Cerebellar nuclear complex (tissue), 1 donor: ENCODE measurements around the gene KIF26B.
"Not testable (repeated sequence)": the region's sequence is repeated elsewhere in the genome, so short reads cannot be mapped to it uniquely, and the experiment has no call there.

Experiments
- DNase-seq, 2 experiments: peaks; one replicate each; lab custom pipeline; 2025; lab: John Stamatoyannopoulos, UW

KIF26B gene

DNA sequence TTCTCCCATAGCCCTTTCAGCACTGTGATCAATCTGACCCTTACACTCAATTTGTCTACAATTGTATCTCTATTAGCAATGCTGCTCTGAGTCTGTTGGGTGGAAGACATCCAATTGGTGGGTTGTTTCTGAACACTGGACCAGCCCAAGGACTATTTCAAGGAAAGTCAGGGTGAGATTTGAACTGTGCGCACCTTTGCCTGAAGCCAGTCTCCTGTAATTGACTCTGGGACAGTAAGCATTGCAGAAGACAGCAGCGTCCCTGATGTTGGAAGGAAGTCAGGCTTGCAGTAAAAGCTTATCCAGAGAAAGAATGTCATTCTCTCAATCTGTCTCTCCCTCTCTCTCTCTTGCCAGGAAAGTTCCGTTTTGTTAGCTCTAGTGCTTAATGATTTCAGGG, 233.9 kb downstream of the KIF26B start:
- DNase-seq, result no peak

DNA sequence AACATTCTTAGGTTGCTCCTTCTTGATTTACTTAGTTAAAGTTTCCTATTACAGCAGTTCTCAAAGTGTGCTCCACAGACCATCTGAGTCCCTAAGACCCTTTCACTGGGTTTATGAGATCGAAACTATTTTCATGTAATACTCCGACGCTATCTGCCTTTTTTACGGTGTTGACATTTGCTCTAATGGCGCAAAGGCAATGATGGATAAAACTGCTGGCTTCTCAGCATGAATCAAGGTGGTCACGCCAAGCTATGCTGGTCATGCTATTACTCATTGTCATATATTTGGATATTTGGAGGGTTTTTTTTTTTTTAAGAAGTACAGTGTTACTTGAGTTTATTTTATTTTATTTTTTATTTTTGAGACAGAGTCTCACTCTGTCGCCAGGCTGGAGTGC, 235.1 kb downstream of the KIF26B start:
- no peak for DNase-seq

DNA sequence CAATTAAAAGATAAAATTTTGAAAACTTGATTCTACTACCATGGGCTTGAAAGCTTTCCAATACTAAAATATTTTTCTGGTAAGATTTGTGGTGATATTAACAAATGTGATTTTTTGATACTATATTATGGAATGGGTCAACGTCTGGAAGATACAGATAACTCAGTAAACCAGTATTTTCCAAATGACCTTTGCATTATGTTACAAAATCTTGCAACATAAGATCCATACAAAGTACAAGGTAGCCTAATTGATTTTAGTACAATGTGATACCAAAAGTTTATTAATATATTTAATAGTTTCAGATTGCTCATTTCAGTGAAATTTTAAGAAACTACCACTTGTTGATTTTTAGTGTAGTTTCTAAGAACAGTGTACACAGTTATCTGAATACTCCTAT, 236.2 kb downstream of the KIF26B start:
- DNase-seq, result no peak

DNA sequence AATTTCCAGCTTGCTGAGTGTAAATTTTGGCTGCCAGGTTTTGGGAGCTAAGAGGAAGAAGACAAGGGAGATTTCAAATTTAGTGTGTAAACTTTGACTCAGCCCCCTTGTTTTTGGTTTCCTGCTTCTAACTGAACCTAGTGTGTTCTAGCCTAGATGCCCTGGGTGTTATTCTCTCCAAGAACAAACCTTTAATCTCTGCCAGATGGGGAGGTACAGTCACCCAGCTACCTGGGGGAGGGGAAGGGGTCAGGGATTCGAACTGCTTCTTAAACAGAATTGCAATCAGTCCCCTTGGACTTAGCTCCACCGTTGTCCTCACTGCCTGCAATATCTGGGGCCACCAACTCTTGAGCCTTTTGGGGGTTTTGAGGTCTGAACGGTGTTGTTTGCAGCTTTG, 238.9 kb downstream of the KIF26B start:
- DNase-seq, result no peak

DNA sequence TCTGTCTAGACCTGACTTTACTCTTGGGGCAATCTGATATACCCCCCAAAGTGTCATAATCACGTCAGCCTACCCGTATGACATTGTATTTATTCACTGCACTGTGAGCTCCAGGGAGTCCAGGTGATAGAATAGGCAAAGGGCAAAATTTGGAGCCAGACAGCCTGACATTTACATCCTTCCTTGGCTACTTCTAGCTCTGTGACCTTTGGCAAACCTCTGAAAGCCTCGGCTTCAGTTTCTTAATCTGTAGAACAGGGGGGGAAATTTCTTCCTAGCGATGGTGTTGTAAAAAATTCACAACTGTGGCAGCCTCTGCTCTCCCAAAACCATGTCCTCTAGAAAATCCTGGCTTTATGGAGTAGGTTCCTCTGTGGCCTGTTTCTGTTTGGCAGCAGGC, 240.9 kb downstream of the KIF26B start:
- DNase-seq, result no peak

DNA sequence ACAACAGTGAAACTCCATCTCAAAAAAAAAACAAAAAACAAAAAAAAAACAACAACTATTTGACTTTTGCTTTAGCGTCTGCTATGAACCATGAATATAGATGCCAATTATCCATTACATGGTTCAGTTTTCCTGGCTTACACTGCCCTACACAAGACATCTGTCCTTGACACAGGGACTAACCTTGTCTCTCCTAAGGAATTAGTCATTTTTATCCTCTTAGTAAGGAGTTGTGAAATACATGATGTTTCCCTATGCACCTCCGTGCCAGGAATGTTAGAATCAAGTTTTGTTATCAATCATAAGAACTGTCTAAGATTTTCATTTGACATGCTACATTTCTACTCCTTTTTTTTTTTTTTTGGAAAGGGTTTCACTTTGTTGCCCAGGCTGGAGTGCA, 241.8 kb downstream of the KIF26B start:
- no peak for DNase-seq

DNA sequence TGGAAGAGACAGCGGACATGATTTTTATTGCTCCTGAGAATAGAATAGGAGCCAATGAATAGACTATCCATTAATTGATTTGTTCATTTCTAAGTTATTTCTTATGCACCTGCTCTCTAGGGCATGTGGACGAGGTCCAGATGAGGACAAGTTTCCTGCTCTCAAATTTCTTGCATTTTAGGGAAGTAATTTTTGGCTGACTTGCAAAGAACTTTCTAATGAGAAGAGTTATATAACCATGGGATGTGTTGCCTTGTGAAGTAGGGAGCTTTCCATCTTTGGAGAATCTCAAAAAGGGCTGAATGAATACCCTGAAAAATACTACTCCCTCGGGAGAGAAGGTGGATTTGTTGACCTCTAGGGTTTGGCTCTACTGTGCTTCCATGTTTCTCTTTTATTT, 243.0 kb downstream of the KIF26B start:
- no peak for DNase-seq

DNA sequence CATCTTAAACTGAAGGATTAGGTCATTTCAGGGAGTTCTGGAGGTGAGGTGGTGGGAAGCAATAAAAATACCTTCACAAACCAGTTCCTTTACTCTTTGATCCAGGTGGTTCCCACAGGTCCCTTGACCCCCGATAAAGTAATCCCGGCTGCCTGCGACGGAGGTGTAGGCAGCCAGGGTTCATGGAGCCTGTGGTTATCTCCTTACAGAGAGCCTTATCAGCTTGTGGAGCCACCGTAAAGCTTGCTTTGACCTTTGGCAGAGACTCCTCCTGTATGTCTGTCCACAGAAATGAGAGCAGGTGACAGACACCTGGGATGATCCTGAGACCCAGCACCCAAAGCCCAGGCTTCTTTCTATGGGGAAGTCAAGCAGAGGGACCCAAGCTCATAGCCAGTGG, 243.4 kb downstream of the KIF26B start:
- no peak for DNase-seq

DNA sequence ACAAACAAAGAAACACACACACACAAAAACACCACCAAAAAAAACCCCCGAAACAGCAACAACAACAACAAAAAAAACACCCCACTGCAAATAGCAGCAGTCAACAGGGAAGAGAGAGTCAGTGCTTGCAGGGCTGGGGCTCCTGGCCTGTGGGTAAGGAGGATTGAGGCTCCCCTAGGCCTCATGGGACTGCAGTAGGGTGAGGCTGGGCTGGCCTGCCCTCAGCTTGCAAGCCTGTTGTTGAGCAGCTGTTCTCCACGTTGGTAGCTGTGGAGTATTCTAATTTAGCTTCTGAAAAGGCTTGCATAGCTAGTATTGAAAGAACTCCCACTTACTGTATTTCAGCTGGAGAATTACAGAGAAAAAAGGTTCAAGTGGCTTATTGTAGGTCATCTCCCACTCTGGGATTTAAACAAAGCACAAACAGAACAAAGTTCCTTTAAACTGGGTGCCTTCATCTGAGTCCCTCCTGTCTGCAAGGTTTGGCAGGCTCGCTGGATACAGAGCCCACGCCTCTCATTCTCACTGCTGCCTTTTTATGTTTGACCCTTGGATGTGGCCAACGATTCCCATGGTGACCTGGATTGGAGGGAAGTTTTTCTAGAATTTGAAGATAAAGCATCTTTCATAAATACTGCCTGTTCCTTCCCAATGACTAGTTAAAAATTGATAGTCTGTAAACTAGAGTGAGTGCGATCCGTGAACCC, 247.2 kb downstream of the KIF26B start:
- DNase-seq, result no peak

DNA sequence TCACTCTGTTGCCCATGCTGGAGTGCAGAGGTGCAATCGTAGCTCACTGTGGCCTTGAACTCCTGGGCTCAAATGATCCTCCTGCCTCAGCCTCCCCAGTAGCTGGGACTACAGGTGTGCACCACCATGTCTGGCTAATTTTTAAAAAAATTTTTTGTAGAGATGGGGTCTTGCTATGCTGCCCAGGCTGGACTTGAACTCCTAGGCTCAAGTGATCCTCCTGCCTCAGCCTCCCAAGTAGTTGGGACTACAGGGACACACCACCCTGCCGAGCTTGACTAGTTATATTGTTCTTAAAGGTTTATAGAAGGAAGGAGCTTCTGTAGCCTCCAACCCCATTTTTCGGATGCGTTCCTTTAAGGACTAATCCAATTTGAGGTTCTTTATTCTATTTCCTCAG, 248.2 kb downstream of the KIF26B start:
- not testable (repeated sequence) for DNase-seq

DNA sequence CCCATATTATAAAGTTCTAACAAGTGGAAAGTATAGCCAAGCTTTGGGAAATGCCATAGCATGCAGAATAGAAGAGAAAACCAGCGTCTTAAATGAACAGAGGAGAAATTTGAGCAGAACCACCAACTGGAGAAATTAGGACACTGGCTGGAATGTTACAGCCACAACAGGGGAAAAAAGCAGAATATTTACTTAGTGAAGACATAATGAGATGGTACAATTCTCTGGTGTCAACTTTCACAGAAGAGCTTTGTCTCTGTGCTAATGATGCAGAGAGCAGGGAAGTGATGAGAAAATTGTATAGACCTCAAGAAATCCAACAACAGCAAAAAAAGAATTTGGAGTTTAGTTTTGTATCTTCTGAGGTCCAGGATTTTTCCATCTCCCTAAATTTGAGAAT, 249.7 kb downstream of the KIF26B start:
- no peak for DNase-seq

DNA sequence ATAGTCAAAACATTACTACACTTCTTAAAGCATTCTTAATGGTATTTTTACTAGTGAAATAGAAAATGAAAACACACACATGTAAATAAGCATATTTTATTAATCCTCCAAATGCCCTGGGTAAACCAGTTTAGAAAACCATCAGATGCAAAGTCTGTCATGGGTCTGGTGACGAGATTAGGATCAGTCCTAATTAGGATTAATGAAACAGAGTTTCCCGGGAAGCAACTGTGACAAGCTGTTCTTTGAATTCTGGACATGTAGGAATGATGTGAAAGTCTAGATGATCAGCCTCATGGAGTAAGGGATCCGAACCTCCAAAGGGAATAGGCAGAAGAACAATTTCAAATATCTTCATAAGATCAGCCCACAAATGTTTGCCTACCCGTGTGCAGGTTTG, 250.2 kb downstream of the KIF26B start:
- DNase-seq, result no peak

DNA sequence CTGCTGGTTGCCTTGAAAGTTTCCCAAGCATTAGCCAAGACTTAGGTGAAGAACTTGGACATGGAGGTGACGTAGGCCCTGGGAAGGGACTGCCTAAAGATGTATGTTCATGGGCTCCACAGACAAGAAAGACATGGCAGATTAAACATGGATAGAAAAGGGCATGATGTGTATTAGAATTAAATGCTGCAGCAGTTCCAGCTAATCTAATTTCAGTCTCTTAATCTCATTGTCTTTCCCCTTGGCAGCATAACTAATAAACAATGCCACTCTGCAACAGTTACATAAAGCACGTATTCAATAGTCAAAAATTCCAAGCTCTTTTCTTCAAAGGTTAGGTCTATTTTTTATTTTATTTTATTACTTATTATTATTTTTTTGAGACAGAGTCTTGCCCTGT, 251.6 kb downstream of the KIF26B start:
- no peak for DNase-seq

DNA sequence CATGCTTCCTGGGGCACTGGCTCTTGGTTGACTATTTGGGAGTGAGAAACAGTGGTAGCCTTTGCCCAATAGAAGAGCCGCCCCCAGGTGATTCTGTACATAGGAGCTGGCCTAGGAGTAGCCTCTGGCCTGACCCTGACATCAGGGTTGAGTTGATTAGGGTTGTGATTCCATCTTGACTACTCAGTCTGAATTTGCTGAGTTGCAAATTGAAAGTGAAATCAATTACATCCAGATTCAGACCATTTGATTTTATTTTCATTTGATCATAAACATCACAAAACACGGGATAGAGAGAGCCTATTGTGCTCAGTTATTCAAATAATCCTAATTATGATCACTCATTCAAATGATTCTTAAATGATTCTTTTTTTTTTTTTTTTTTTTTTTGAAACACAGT, 253.2 kb downstream of the KIF26B start:
- no peak for DNase-seq

DNA sequence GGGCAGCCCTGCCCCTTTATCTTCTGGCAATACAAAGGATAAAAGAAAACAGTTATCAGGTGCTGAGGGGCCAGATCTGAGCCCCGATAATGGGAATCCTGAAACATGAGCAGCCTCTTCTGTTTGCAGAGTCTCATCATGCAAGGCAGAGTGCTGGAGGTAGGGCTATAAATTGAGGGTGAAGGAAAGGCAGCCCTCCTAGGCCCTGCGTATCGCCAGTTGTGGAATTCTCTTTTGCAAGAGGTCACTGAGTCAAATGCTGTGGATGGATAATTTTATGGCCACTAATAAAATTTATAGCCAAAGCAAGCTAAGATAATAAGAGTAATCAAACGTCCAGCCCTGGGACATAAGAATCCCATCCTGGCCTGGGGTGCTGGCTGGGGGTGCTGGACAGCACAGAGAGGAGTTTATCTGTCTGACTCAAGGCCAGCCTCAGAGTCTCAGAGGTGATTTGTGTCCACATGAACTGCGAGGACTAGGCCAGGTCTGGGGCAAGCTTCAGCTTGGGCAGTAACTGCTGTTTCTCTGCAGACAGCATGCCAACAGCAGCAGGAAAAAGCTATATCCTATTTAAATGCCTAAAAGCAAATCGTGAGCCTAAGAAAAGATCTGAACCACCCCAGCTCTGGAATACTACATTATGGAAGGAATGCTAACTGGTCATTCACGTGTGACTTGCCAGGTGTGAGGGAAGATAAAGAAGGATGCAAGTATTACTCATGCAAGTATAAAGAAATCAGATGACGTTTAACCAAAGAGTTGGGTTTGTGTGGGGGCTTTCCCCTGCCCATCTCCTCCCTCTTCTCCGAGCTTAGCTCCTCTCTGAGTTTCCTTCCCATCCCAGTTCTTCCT, 254.8 kb downstream of the KIF26B start:
- no peak for DNase-seq

DNA sequence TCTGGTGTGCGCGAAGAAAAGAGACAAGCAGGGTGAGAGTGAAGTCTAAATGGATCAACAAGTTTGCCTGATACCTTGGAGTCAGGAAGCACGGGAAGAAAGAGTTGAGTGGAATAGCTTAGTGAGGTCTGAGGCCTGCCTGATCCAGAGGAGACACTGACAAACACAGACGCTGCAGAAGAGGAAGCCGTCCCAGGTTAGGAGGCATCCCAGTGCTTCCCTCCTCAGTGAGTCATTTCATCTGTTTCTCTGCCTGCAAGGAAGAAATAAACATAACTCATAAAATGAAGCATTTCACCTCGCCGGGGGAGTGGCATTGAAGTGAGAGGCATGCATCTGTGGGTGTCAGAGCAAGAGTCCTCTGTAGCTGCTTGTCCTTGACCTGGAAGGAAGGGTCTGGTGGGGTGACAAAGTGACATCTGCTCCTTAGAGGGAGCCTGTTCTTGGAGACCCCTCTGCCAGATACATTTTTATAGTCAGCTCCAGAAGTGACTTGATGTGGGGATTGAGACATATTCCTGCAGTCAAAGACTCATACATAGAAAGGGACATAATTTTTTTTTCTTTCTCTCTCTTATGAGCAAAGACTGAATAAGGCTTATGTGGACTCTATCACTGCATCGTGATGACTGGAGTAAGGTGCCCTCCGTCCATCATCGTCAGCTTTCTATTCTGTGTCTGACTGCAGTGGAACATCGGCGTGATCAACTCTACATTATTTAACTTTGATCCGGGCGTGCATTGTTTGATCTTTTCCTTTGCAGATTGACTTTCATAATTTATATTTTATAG, 256.7 kb downstream of the KIF26B start:
- no peak for DNase-seq

DNA sequence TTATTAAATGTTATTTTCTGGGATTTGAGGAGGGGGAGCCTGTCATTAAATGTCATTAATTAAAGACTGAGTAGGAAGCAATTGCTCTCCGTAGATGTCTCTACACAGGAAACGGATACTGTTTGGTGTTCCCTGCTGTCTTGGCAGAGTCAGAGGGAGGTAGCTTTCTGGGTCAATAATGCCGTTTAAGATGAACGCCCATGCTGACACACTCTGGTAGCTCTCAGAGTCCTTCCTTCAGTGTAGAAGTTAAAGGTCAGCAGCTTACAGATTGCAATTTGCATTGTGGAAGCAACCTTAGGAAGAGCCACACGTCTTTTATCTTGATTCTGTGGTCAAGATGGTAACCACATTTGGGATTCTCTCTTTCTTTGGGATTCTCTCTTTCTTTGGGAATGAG, 257.5 kb downstream of the KIF26B start:
- no peak for DNase-seq

DNA sequence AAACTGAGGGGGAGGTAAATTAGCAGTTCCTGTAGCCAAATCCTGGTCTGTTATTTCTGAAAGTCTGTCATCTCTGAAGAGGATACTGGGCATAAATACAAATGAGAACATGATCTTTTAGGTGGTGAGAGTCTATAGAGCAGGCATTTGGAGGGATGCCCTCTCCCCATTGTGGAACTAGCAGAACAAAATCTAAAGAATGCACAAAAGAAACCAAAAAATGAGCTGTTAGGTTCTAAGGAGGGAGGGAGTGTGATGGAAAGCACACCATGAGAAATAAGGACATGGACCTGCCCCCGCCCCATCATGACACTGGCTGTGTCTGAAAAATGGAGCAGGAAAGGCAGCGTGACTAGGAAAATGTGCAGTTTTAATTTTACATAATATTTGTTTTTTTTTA, 262.0 kb downstream of the KIF26B start:
- no peak for DNase-seq

DNA sequence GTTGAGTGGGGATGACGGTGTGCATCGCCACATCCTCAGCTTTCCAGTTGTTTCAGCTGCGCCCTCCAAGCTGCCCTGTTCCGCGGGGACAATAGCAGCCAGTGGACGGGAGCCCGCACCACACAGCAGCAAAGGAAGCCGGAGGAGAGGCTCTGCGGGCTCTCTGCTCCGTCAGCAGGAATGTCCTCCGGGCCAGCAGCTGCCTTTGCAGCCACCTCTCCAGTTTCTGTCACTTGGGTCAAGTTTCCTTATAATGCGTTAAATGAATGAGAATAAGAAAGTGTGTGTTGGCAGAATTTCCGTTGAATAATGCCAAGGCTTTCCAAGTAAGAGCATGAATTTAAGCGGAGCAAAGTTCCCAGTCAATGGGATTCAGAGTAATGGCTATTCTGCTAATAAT, 263.3 kb downstream of the KIF26B start:
- DNase-seq, result no peak

DNA sequence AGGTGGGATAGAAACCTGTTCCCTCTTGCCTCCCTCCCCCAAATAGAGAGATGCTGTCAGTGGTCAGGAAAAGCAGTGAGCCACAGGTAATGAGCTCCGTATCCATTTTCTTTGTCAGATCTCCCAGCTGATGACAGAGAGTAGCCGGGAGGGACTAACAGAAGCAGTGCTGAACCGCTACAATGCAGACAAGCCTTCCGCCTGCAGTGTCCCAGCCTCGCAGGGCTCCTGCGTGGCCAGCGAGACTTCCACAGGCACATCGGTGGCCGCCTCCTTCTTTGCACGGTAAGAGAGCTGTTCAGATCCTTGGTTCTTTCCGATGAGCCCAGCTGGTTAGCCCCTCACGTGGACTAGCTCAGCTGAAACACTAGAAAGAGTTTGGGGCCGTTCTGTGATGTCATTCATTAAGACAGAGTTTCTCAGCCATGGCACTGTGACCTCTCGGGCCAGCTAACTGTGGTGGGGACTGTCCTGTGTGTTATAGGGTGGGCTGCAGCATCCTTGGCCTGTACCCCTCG, 264.7 kb downstream of the KIF26B start:
- DNase-seq, result no peak

DNA sequence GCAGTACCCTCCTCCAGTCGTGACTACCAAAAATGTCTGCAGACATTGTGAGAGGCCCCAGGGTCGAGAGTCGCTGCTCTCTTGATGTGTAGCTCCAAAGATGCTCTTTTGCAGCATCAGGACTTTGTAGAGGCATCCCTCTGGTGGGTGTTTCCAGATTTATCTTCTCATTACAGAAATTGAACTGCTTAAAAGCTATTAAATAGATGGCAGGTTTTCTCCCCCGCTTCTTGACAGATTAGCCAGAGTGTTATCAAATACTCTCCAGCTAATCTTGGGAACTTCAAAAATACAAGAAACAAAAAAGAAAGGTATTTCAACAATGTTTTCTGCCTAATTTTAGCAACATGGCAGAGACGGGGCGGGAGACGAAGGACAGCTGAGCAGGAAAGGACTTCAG, 265.2 kb downstream of the KIF26B start:
- DNase-seq, result no peak

DNA sequence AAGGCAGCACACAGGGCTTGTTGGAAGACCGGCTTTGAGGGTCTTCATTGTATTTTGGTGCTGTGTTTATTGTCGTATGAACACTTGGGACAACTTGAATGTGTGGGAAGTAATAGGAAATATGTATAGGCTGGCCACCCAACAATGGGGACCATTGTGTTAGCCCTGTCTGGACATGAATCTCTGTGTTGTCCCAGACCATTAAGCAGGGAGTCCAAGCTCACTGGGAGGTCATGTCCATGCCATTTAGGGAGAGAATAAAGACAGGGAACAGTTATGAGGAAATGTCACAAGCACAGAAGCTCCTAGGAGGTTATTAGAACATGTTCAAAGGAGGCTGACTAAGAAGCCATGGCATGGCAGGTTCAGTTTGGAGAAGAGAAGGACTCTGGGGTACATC, 266.1 kb downstream of the KIF26B start:
- no peak for DNase-seq

DNA sequence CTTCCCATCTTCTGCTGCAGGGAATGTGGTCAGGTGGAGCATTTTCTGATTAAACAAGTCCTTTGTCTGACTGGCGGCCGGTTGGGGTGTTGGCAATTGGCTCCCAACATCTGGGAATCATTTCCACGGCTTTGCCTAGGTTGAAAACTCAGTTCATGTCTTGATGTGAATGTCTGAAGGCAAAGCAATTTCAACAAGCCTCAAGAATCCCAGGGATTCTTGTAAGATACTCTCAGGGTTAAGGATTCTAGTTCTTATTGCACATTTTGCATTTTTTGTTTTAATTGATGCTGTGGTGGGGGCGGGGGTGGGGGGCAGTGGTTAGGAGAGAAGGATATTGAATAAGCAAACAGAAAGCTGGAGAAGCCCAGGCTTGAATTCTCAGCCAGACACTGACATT, 273.9 kb downstream of the KIF26B start:
- no peak for DNase-seq
